ENCODE measurements around the gene ACLY.

Gene ACLY

GRCh38 chr17:41925991-41926590, 7.3 kb upstream of the ACLY start:
- Histone ChIP-seq H2BK120ac (ENCODE audit: low read depth, low read length) (no peak overlapping the region), H3K18ac (ENCODE audit: low read depth in 1 of 2, low read length in 2 of 2) (no peak overlapping the region), H3K27me3 (ENCODE audit: control insufficient read depth in 1 of 2, insufficient read depth in 1 of 2, low read length in 2 of 2) (no peaks in the 10 kb centered on the region), H3K4me1 (ENCODE audit: control insufficient read depth, insufficient read depth, low read depth, low read length) (peaks cover 3% of the 10 kb centered on the region), H3K14ac (ENCODE audit: low read length in 2 of 2) (no peak overlapping the region), H2AFZ (ENCODE audit: low read depth, low read length) (no peak overlapping the region), H3K27ac (ENCODE audit: low read length, poor library complexity, severe bottlenecking) (no peak overlapping the region), H3K4ac (ENCODE audit: low read depth in 1 of 2, low read length in 2 of 2) (no peak overlapping the region), H4K91ac (ENCODE audit: low read length) (no peak overlapping the region), H2BK12ac (ENCODE audit: low read length in 2 of 2) (no peak overlapping the region), H3K36me3 (ENCODE audit: control insufficient read depth in 1 of 2, insufficient read depth in 2 of 2, low read depth in 1 of 2, low read length in 2 of 2) (no peaks in the 10 kb centered on the region), H3K23ac (ENCODE audit: low read length in 2 of 2) (no peak overlapping the region), H3K79me1 (replicated peaks; ENCODE audit: low read length, poor library complexity, severe bottlenecking) (peaks cover 4% of the 10 kb centered on the region), H3K4me2 (ENCODE audit: low read length, poor library complexity, severe bottlenecking) (no peak overlapping the region), H3K9ac (ENCODE audit: low read length) (no peak overlapping the region), H2BK5ac (ENCODE audit: low read depth, low read length, poor library complexity, severe bottlenecking) (no peak overlapping the region), H4K8ac (ENCODE audit: low read length) (no peak overlapping the region), H3K9me3 (ENCODE audit: control insufficient read depth, low read length) (no peaks in the 10 kb centered on the region), H3K4me3 (ENCODE audit: insufficient read depth in 1 of 2, low read depth in 1 of 2, low read length in 2 of 2) (no peak overlapping the region), H2AK5ac (ENCODE audit: low read length, severe bottlenecking) (no peak overlapping the region), H2BK15ac (ENCODE audit: low read depth, poor library complexity, severe bottlenecking) (no peak overlapping the region)
- WGBS, result 91% methylated on average over 2 of the region's 7 CpGs
- no peak for DNase-seq

- Histone ChIP-seq H2BK5ac (ENCODE audit: low read depth, low read length, poor library complexity, severe bottlenecking) (no peak overlapping the region), H2BK15ac (ENCODE audit: low read depth, poor library complexity, severe bottlenecking) (no peak overlapping the region), H3K18ac (ENCODE audit: low read depth in 1 of 2, low read length in 2 of 2) (no peak overlapping the region), H2AK5ac (ENCODE audit: low read length, severe bottlenecking) (no peak overlapping the region), H4K8ac (ENCODE audit: low read length) (no peak overlapping the region), H3K9ac (ENCODE audit: low read length) (no peak overlapping the region), H2BK120ac (ENCODE audit: low read depth, low read length) (no peak overlapping the region), H3K23ac (ENCODE audit: low read length in 2 of 2) (no peak overlapping the region), H3K36me3 (ENCODE audit: control insufficient read depth in 1 of 2, insufficient read depth in 2 of 2, low read depth in 1 of 2, low read length in 2 of 2) (peaks cover 0 to 4% of the 10 kb centered on the region in 2 experiments), H3K27me3 (ENCODE audit: control insufficient read depth in 1 of 2, insufficient read depth in 1 of 2, low read length in 2 of 2) (no peaks in the 10 kb centered on the region), H3K14ac (ENCODE audit: low read length in 2 of 2) (no peak overlapping the region), H3K79me1 (replicated peaks; ENCODE audit: low read length, poor library complexity, severe bottlenecking) (peaks cover 4% of the 10 kb centered on the region), H2BK12ac (ENCODE audit: low read length in 2 of 2) (no peak overlapping the region), H3K27ac (ENCODE audit: low read length, poor library complexity, severe bottlenecking) (no peak overlapping the region), H2AFZ (ENCODE audit: low read depth, low read length) (no peak overlapping the region), H3K4me1 (ENCODE audit: control insufficient read depth, insufficient read depth, low read depth, low read length) (peaks cover 15% of the 10 kb centered on the region), H3K9me3 (ENCODE audit: control insufficient read depth, low read length) (no peaks in the 10 kb centered on the region), H4K91ac (ENCODE audit: low read length) (no peak overlapping the region), H3K4me3 (ENCODE audit: insufficient read depth in 1 of 2, low read depth in 1 of 2, low read length in 2 of 2) (no peak overlapping the region), H3K4me2 (ENCODE audit: low read length, poor library complexity, severe bottlenecking) (no peak overlapping the region), H3K4ac (ENCODE audit: low read depth in 1 of 2, low read length in 2 of 2) (no peak overlapping the region)
- WGBS, result 99% methylated on average over 5 of the region's 5 CpGs
- no peak for DNase-seq
Measured at GRCh38 chr17:41920580-41920955, 1.8 kb upstream of the ACLY start.

GRCh38 chr17:41919840-41920579, 1.3 kb upstream of the ACLY start:
- H3K36me3 ChIP-seq (ENCODE audit: control insufficient read depth in 1 of 2, insufficient read depth in 2 of 2, low read depth in 1 of 2, low read length in 2 of 2), result peaks cover 4 to 5% of the 10 kb centered on the region in 2 experiments
- H4K8ac ChIP-seq (ENCODE audit: low read length), result peak overlapping the region; percentile 59
- H2BK5ac ChIP-seq (ENCODE audit: low read depth, low read length, poor library complexity, severe bottlenecking), result no peak overlapping the region
- peak overlapping the region; percentile 35 for H2BK120ac ChIP-seq (ENCODE audit: low read depth, low read length)
- no peak overlapping the region for H3K27ac ChIP-seq (ENCODE audit: low read length, poor library complexity, severe bottlenecking)
- H2BK15ac ChIP-seq (ENCODE audit: low read depth, poor library complexity, severe bottlenecking), result no peak overlapping the region
- H3K14ac ChIP-seq (ENCODE audit: low read length in 2 of 2), result peak overlapping the region in 1 of 2 experiments; percentile 73
- H3K4me2 ChIP-seq (ENCODE audit: low read length, poor library complexity, severe bottlenecking), result peak overlapping the region; percentile 93
- H3K9me3 ChIP-seq (ENCODE audit: control insufficient read depth, low read length), result no peaks in the 10 kb centered on the region
- H3K4me1 ChIP-seq (ENCODE audit: control insufficient read depth, insufficient read depth, low read depth, low read length), result peaks cover 20% of the 10 kb centered on the region
- no peak overlapping the region for H2AK5ac ChIP-seq (ENCODE audit: low read length, severe bottlenecking)
- H3K79me1 ChIP-seq (replicated peaks; ENCODE audit: low read length, poor library complexity, severe bottlenecking), result peaks cover 4% of the 10 kb centered on the region
- peak overlapping the region in 1 of 2 experiments; percentile 97 for H3K18ac ChIP-seq (ENCODE audit: low read depth in 1 of 2, low read length in 2 of 2)
- peak overlapping the region; percentile 78 for H4K91ac ChIP-seq (ENCODE audit: low read length)
- no peak overlapping the region for H2AFZ ChIP-seq (ENCODE audit: low read depth, low read length)
- no peaks in the 10 kb centered on the region for H3K27me3 ChIP-seq (ENCODE audit: control insufficient read depth in 1 of 2, insufficient read depth in 1 of 2, low read length in 2 of 2)
- WGBS, result 78% methylated on average over 7 of the region's 7 CpGs
- H3K9ac ChIP-seq (ENCODE audit: low read length), result peak overlapping the region; percentile 65
- peak overlapping the region in 1 of 2 experiments; percentile 64 for H3K4ac ChIP-seq (ENCODE audit: low read depth in 1 of 2, low read length in 2 of 2)
- no peak for DNase-seq
- peak overlapping the region in 1 of 2 experiments; percentile 97 for H3K23ac ChIP-seq (ENCODE audit: low read length in 2 of 2)
- H2BK12ac ChIP-seq (ENCODE audit: low read length in 2 of 2), result peak overlapping the region in 1 of 2 experiments; percentile 99
- H3K4me3 ChIP-seq (ENCODE audit: insufficient read depth in 1 of 2, low read depth in 1 of 2, low read length in 2 of 2), result peak overlapping the region in 1 of 2 experiments; percentile 67

GRCh38 chr17:41919165-41919817, 540 bp upstream of the ACLY start:
- peaks cover 3% of the 10 kb centered on the region for H3K79me1 ChIP-seq (replicated peaks; ENCODE audit: low read length, poor library complexity, severe bottlenecking)
- no peak for DNase-seq
- H3K36me3 ChIP-seq (ENCODE audit: control insufficient read depth in 1 of 2, insufficient read depth in 2 of 2, low read depth in 1 of 2, low read length in 2 of 2), result peaks cover 4 to 8% of the 10 kb centered on the region in 2 experiments
- 4% methylated on average over 26 of the region's 33 CpGs for WGBS
- H2BK120ac ChIP-seq (ENCODE audit: low read depth, low read length), result no peak overlapping the region
- peak overlapping the region in 1 of 2 experiments; percentile 64 for H3K4ac ChIP-seq (ENCODE audit: low read depth in 1 of 2, low read length in 2 of 2)
- peaks cover 24% of the 10 kb centered on the region for H3K4me1 ChIP-seq (ENCODE audit: control insufficient read depth, insufficient read depth, low read depth, low read length)
- H3K4me3 ChIP-seq (ENCODE audit: insufficient read depth in 1 of 2, low read depth in 1 of 2, low read length in 2 of 2), result peak overlapping the region; percentile 38 to 67
- H2AK5ac ChIP-seq (ENCODE audit: low read length, severe bottlenecking), result no peak overlapping the region
- peak overlapping the region; percentile 68 to 97 for H3K18ac ChIP-seq (ENCODE audit: low read depth in 1 of 2, low read length in 2 of 2)
- H3K4me2 ChIP-seq (ENCODE audit: low read length, poor library complexity, severe bottlenecking), result peak overlapping the region; percentile 93
- no peaks in the 10 kb centered on the region for H3K27me3 ChIP-seq (ENCODE audit: control insufficient read depth in 1 of 2, insufficient read depth in 1 of 2, low read length in 2 of 2)
- H3K14ac ChIP-seq (ENCODE audit: low read length in 2 of 2), result peak overlapping the region in 1 of 2 experiments; percentile 56
- peak overlapping the region; percentile 75 for H2AFZ ChIP-seq (ENCODE audit: low read depth, low read length)
- no peaks in the 10 kb centered on the region for H3K9me3 ChIP-seq (ENCODE audit: control insufficient read depth, low read length)
- H3K9ac ChIP-seq (ENCODE audit: low read length), result peak overlapping the region; percentile 65
- H2BK15ac ChIP-seq (ENCODE audit: low read depth, poor library complexity, severe bottlenecking), result peak overlapping the region; percentile 93
- H3K23ac ChIP-seq (ENCODE audit: low read length in 2 of 2), result peak overlapping the region in 1 of 2 experiments; percentile 97
- H2BK5ac ChIP-seq (ENCODE audit: low read depth, low read length, poor library complexity, severe bottlenecking), result no peak overlapping the region
- peak overlapping the region; percentile 93 for H4K8ac ChIP-seq (ENCODE audit: low read length)
- peak overlapping the region; percentile 94 for H4K91ac ChIP-seq (ENCODE audit: low read length)
- H2BK12ac ChIP-seq (ENCODE audit: low read length in 2 of 2), result peak overlapping the region in 1 of 2 experiments; percentile 99
- H3K27ac ChIP-seq (ENCODE audit: low read length, poor library complexity, severe bottlenecking), result peak overlapping the region; percentile 62
